Measurements from ENCODE around the gene GALNT12. TPM values are rescaled to one million over a fixed set of nuclear protein-coding genes. Genes with fewer than 3 reads are reported as not detected.

Gene GALNT12
- total and polyA plus RNA-seq, 4 donors = 0.16 to 1.4 (median 0.25) TPM; not detected in 1

DNA sequence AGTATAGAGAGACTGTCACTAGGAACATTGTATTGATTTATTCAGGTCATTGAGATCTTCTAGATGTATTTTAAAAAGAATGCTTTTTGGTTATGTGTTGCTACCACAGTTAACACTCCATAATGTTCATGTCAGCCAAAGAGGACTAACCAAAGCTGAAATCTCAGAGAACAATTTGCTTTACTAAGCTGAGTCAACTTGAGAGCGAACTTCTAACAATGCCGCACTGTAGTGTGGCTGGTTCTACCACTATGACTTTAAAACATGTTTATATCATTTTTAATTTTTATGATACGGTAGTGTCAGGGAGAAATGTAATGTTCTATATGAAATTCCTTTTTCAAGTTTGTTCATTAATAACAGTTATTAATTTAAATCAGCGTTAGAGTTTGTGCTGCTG, 42.1 kb downstream of the GALNT12 start (continued):
- TF ChIP-seq, protein P1, sequence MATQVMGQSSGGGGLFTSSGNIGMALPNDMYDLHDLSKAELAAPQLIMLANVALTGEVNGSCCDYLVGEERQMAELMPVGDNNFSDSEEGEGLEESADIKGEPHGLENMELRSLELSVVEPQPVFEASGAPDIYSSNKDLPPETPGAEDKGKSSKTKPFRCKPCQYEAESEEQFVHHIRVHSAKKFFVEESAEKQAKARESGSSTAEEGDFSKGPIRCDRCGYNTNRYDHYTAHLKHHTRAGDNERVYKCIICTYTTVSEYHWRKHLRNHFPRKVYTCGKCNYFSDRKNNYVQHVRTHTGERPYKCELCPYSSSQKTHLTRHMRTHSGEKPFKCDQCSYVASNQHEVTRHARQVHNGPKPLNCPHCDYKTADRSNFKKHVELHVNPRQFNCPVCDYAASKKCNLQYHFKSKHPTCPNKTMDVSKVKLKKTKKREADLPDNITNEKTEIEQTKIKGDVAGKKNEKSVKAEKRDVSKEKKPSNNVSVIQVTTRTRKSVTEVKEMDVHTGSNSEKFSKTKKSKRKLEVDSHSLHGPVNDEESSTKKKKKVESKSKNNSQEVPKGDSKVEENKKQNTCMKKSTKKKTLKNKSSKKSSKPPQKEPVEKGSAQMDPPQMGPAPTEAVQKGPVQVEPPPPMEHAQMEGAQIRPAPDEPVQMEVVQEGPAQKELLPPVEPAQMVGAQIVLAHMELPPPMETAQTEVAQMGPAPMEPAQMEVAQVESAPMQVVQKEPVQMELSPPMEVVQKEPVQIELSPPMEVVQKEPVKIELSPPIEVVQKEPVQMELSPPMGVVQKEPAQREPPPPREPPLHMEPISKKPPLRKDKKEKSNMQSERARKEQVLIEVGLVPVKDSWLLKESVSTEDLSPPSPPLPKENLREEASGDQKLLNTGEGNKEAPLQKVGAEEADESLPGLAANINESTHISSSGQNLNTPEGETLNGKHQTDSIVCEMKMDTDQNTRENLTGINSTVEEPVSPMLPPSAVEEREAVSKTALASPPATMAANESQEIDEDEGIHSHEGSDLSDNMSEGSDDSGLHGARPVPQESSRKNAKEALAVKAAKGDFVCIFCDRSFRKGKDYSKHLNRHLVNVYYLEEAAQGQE (IDR thresholded peaks at IDR 0.05) = no peak

DNA sequence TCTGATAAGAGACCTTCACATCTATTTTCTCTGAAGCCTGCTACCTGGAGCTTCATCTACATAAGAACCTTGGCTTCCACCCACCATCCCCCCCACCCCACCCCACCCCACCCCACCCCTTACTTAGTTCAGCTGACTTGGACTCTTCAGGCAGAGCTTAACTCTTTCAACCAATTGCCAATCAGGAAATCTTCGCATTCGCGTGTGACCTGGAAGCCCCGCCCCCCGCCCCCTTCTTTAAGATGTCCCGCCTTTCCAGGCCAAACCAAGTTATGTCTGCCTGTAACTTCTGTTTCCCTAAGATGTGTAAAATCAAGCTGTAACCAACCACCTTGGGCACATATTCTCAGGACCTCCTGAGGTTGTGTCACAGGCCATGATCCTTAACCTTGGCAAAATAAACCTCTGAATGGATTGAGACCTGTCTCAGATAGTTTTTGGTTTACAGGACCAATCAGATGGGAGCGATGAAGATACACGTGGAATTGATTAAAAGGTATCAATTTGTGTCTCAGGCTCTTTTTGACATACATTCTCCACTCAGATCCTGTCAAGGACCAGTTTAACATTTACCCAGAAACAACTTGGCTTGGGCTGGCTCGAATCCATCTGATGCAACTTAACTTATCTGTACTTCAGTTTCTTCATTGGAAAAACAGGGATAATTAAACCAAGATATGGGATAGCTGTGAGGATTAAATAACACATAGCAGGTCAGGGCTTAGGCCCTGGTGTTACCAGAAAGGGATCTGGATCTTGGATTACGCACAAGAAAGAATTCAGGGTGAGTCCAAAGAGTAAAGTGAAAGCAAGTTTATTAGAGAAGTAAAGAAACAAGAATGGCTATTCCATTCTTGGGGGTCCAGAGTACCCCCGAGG, 43.6 kb downstream of the GALNT12 start:
- TF ChIP-seq GABPA (IDR thresholded peaks at IDR 0.05 in 1 of 2, conservative IDR thresholded peaks at IDR 0.05 in 1 of 2) = no peak
- TF ChIP-seq NR2F2 (IDR thresholded peaks at IDR 0.05) = no peak
- no peak for TF ChIP-seq EGR1 (IDR thresholded peaks at IDR 0.05; ENCODE audit: low read depth in 2 of 2)
- TF ChIP-seq YY1 (IDR thresholded peaks at IDR 0.05) = no peak
- TF ChIP-seq RAD21 (IDR thresholded peaks at IDR 0.05) = no peak
- Histone ChIP-seq H3K36me3 (ENCODE audit: control insufficient read depth in 4 of 4, insufficient read depth in 3 of 4, low read depth in 1 of 4, low read length in 3 of 4) (no peaks in the 10 kb centered on the region), H3K9ac (ENCODE audit: low read depth in 1 of 2, low read length in 2 of 2) (no peak overlapping the region), H3K27me3 (ENCODE audit: control insufficient read depth in 4 of 4, insufficient read depth in 4 of 4, low read length in 3 of 4) (no peaks in the 10 kb centered on the region), H3K4me3 (ENCODE audit: low read depth in 1 of 3, low read length in 3 of 3) (no peak overlapping the region), H3K27ac (ENCODE audit: low read depth in 1 of 2, low read length in 2 of 2) (no peak overlapping the region), H3K4me1 (ENCODE audit: control insufficient read depth in 4 of 4, insufficient read depth in 4 of 4, low read length in 3 of 4) (peaks cover 0 to 4% (median 0%) of the 10 kb centered on the region in 4 donors), H3K9me3 (ENCODE audit: control insufficient read depth in 4 of 4, low read length in 3 of 4) (no peaks in the 10 kb centered on the region)
- WGBS = 83% methylated on average over 11 of the region's 11 CpGs
- no peak for DNase-seq (ENCODE audit: low spot score)

DNA sequence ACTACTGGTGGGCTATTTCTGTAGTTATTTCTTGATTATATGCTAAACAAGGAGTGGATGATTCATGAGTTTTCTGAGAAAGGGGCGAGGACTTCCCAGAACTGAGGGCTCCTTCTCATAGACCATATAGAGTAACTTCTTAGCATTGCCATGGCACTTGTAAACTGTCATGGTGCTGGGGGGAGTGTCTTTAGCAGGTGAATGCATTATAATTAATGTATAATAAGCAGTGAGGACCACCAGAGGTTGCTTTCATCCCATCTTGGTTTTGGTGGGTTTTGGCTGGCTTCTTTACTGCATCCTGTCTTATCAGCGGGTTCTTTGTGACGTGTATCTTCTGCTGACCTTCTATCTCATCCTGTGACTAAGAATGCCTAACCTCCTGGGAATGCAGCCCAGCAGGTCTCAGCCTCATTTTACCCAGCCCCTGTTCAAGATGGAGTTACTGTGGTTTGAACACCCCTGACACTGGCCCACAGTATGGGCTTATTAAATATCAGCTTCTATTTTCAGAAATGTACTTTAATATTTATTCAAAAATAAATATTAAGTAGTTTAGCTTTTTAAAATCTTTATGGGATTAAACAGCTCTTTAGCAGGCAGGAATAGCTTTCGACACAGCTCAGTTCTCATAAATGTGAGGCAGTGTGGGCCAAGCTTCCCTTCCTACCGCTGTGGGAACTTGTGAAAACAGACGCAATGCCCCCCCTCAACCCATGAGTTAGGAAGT, 44.4 kb downstream of the GALNT12 start:
- Histone ChIP-seq H3K4me3 (ENCODE audit: low read depth in 1 of 3, low read length in 3 of 3) (no peak overlapping the region), H3K9me3 (ENCODE audit: control insufficient read depth in 4 of 4, low read length in 3 of 4) (peaks cover 0 to 3% (median 0%) of the 10 kb centered on the region in 4 donors), H3K36me3 (ENCODE audit: control insufficient read depth in 4 of 4, insufficient read depth in 3 of 4, low read depth in 1 of 4, low read length in 3 of 4) (no peaks in the 10 kb centered on the region), H3K9ac (ENCODE audit: low read depth in 1 of 2, low read length in 2 of 2) (no peak overlapping the region), H3K4me1 (ENCODE audit: control insufficient read depth in 4 of 4, insufficient read depth in 4 of 4, low read length in 3 of 4) (peaks cover 0 to 4% (median 0%) of the 10 kb centered on the region in 4 donors), H3K27ac (ENCODE audit: low read depth in 1 of 2, low read length in 2 of 2) (no peak overlapping the region), H3K27me3 (ENCODE audit: control insufficient read depth in 4 of 4, insufficient read depth in 4 of 4, low read length in 3 of 4) (no peaks in the 10 kb centered on the region)
- no peak for TF ChIP-seq FOXA2 (IDR thresholded peaks at IDR 0.05)
- no peak for TF ChIP-seq SP1 (IDR thresholded peaks at IDR 0.05)
- TF ChIP-seq, protein P1 (IDR thresholded peaks at IDR 0.05) = no peak
- TF ChIP-seq RAD21 (IDR thresholded peaks at IDR 0.05) = no peak
- TF ChIP-seq JUND (IDR thresholded peaks at IDR 0.05) = no peak
- TF ChIP-seq FOXA1 (IDR thresholded peaks at IDR 0.05) = no peak
- TF ChIP-seq, protein P2, sequence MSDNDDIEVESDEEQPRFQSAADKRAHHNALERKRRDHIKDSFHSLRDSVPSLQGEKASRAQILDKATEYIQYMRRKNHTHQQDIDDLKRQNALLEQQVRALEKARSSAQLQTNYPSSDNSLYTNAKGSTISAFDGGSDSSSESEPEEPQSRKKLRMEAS (IDR thresholded peaks at IDR 0.05) = no peak
- no peak for TF ChIP-seq NR2F2 (IDR thresholded peaks at IDR 0.05)
- TF ChIP-seq HNF4A (conservative IDR thresholded peaks at IDR 0.05) = no peak
- TF ChIP-seq, protein P3, sequence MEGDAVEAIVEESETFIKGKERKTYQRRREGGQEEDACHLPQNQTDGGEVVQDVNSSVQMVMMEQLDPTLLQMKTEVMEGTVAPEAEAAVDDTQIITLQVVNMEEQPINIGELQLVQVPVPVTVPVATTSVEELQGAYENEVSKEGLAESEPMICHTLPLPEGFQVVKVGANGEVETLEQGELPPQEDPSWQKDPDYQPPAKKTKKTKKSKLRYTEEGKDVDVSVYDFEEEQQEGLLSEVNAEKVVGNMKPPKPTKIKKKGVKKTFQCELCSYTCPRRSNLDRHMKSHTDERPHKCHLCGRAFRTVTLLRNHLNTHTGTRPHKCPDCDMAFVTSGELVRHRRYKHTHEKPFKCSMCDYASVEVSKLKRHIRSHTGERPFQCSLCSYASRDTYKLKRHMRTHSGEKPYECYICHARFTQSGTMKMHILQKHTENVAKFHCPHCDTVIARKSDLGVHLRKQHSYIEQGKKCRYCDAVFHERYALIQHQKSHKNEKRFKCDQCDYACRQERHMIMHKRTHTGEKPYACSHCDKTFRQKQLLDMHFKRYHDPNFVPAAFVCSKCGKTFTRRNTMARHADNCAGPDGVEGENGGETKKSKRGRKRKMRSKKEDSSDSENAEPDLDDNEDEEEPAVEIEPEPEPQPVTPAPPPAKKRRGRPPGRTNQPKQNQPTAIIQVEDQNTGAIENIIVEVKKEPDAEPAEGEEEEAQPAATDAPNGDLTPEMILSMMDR (IDR thresholded peaks at IDR 0.05; ENCODE audit: low read depth, low read length, missing input control) = no peak
- TF ChIP-seq EGR1 (IDR thresholded peaks at IDR 0.05; ENCODE audit: low read depth in 2 of 2) = no peak
- no peak for DNase-seq (ENCODE audit: low spot score)
- WGBS = 92% methylated on average over 6 of the region's 6 CpGs
